Gastroesophageal sphincter (tissue), 4 donors: Measurements from ENCODE around the gene EIF3CL. TPM values are rescaled to one million over a fixed set of nuclear protein-coding genes. Genes with fewer than 3 reads are reported as not detected.
"Not testable (repeated sequence)": the region's sequence is repeated elsewhere in the genome, so short reads cannot be mapped to it uniquely, and the experiment has no call there.

Experiments
- ATAC-seq: fragments of 150-250 bp; one replicate; pipeline ENCODE4 v1.9.1; 2016; ENCODE audit warnings: mild to moderate bottlenecking, moderate library complexity
- H3K27ac ChIP-seq, 4 donors: fragments of 200-600 bp; sonication (generic) in 3 of 4; 1 replicate in 3 of 4; 2 replicates in 1 of 4; pipeline ENCODE4 v1.5.1; 2016 to 2019
- H3K27me3 ChIP-seq: fragments of 200-600 bp; sonication (generic); one replicate; pipeline ENCODE4 v1.5.1; 2019
- H3K36me3 ChIP-seq, 2 donors: fragments of 200-600 bp; sonication (generic); one replicate each; pipeline ENCODE4 v1.5.1; 2019; ENCODE audit warnings: control low read depth in 1 of 2
- H3K4me1 ChIP-seq, 3 donors: fragments of 200-600 bp; sonication (generic); 1 replicate in 2 of 3; 2 replicates in 1 of 3; pipeline ENCODE4 v1.5.1; 2016 to 2019; ENCODE audit warnings: control low read depth in 2 of 3
- H3K4me3 ChIP-seq, 2 donors: fragments of 200-600 bp; sonication (generic); one replicate each; pipeline ENCODE4 v1.5.1; 2019; ENCODE audit warnings: mild to moderate bottlenecking in 1 of 2, moderate library complexity in 1 of 2
- H3K9me3 ChIP-seq, 3 donors: fragments of 200-600 bp; sonication (generic); one replicate each; pipeline ENCODE4 v1.5.1; 2017 to 2019; ENCODE audit warnings: control low read depth in 2 of 3
- WGBS, 2 donors: methylation state at CpG; one replicate each; pipeline ENCODE4 v1.1.5; 2018; ENCODE audit warnings: low coverage in 1 of 2; 5-methylcytosine and 5-hydroxymethylcytosine counted together
- total RNA-seq, 4 donors: library from RNA; depleted of rRNA; stranded (reverse); fragments of >200 nt; gene quantifications; one replicate each; pipeline ENCODE4 v1.1.0, GENCODE V29; 2016

EIF3CL gene
- total RNA-seq, 4 donors from 2014 or later: 96.5 to 180 (median 105) TPM

- not testable (repeated sequence) for H3K4me3 ChIP-seq, H3K9me3 ChIP-seq, ATAC-seq, H3K27me3 ChIP-seq, H3K36me3 ChIP-seq, H3K4me1 ChIP-seq, H3K27ac ChIP-seq
- WGBS, 2 donors: no CpG with 5 or more reads among the region's 10 CpGs
Measured at GRCh38 chr16:28382177-28382867, 21.3 kb downstream of the EIF3CL start.

GRCh38 chr16:28377822-28378221, 25.8 kb downstream of the EIF3CL start:
- not testable (repeated sequence) for H3K36me3 ChIP-seq

GRCh38 chr16:28377108-28377625, 26.5 kb downstream of the EIF3CL start:
- not testable (repeated sequence) for H3K27ac ChIP-seq, H3K4me1 ChIP-seq, H3K36me3 ChIP-seq, H3K9me3 ChIP-seq, H3K27me3 ChIP-seq, ATAC-seq, H3K4me3 ChIP-seq
- no CpG with 5 or more reads among the region's 38 CpGs for WGBS, 2 donors

More at GRCh38 chr16:28377822-28378221, 25.8 kb downstream of the EIF3CL start:
- H3K27ac ChIP-seq, ATAC-seq, H3K9me3 ChIP-seq, H3K4me3 ChIP-seq, H3K4me1 ChIP-seq, H3K27me3 ChIP-seq: not testable (repeated sequence)
- WGBS, 2 donors: no CpG with 5 or more reads among the region's 10 CpGs

GRCh38 chr16:28375115-28375514, 28.5 kb downstream of the EIF3CL start:
- not testable (repeated sequence) for H3K27me3 ChIP-seq, H3K4me1 ChIP-seq, H3K4me3 ChIP-seq, H3K9me3 ChIP-seq, H3K27ac ChIP-seq, H3K36me3 ChIP-seq, ATAC-seq
- no CpG with 5 or more reads among the region's 8 CpGs for WGBS, 2 donors

- WGBS, 2 donors: no CpG with 5 or more reads among the region's 25 CpGs
- H3K9me3 ChIP-seq, H3K27me3 ChIP-seq, H3K4me3 ChIP-seq, H3K27ac ChIP-seq, ATAC-seq, H3K36me3 ChIP-seq, H3K4me1 ChIP-seq: not testable (repeated sequence)
Measured at GRCh38 chr16:28374281-28374680, 29.4 kb downstream of the EIF3CL start.

GRCh38 chr16:28367926-28368325, 35.7 kb downstream of the EIF3CL start:
- H3K4me1 ChIP-seq, ATAC-seq, H3K27ac ChIP-seq, H3K4me3 ChIP-seq, H3K27me3 ChIP-seq, H3K36me3 ChIP-seq, H3K9me3 ChIP-seq: not testable (repeated sequence)
- WGBS, 2 donors: no CpG with 5 or more reads among the region's 32 CpGs

- peak overlapping the region in 1 of 2 donors; percentile 24 for H3K4me3 ChIP-seq
- ATAC-seq: peak; percentile 96
- not testable (repeated sequence) for H3K4me1 ChIP-seq, H3K36me3 ChIP-seq, H3K27me3 ChIP-seq, H3K27ac ChIP-seq, H3K9me3 ChIP-seq
- WGBS, 2 donors: no CpG with 5 or more reads among the region's 75 CpGs
Measured at GRCh38 chr16:28364268-28365173, 39.1 kb downstream of the EIF3CL start.

- not testable (repeated sequence) for H3K4me1 ChIP-seq, H3K9me3 ChIP-seq, H3K27me3 ChIP-seq, ATAC-seq, H3K4me3 ChIP-seq, H3K36me3 ChIP-seq, H3K27ac ChIP-seq
- no CpG with 5 or more reads among the region's 5 CpGs for WGBS, 2 donors
Measured at GRCh38 chr16:28363408-28363807, 40.2 kb downstream of the EIF3CL start, which contains the start of gene NPIPB6. NPIPB6 (minus strand) TSS chr16:28363508; CDS start chr16:28362822, 686 bp downstream.

GRCh38 chr16:28362600-28362999, 41.0 kb downstream of the EIF3CL start:
- no CpG with 5 or more reads among the region's 5 CpGs for WGBS, 2 donors
- H3K27me3 ChIP-seq, H3K27ac ChIP-seq, H3K36me3 ChIP-seq, H3K4me3 ChIP-seq, ATAC-seq, H3K4me1 ChIP-seq, H3K9me3 ChIP-seq: not testable (repeated sequence)

- not testable (repeated sequence) for H3K4me3 ChIP-seq, H3K9me3 ChIP-seq, H3K36me3 ChIP-seq, ATAC-seq, H3K4me1 ChIP-seq, H3K27me3 ChIP-seq, H3K27ac ChIP-seq
- 69 to 82% methylated on average over 3 of the region's 6 CpGs for WGBS, 2 donors
Measured at GRCh38 chr16:28338230-28338629, 65.4 kb downstream of the EIF3CL start.

- H3K27ac ChIP-seq, ATAC-seq, H3K4me1 ChIP-seq, H3K27me3 ChIP-seq, H3K4me3 ChIP-seq, H3K36me3 ChIP-seq, H3K9me3 ChIP-seq: not testable (repeated sequence)
- 58 to 60% methylated on average over 3 of the region's 5 CpGs for WGBS, 2 donors
Measured at GRCh38 chr16:28336940-28337710, 66.5 kb downstream of the EIF3CL start.

GRCh38 chr16:28335678-28336077, 68.0 kb downstream of the EIF3CL start:
- 74 to 83% methylated on average over 2 to 3 of the region's 8 CpGs for WGBS, 2 donors
- not testable (repeated sequence) for H3K4me3 ChIP-seq, H3K4me1 ChIP-seq, H3K36me3 ChIP-seq, ATAC-seq, H3K27me3 ChIP-seq, H3K27ac ChIP-seq, H3K9me3 ChIP-seq

- not testable (repeated sequence) for H3K27me3 ChIP-seq, H3K4me3 ChIP-seq, H3K36me3 ChIP-seq, H3K4me1 ChIP-seq, H3K9me3 ChIP-seq, ATAC-seq, H3K27ac ChIP-seq
- 39% methylated on average over 4 of the region's 6 CpGs; no CpG with 5 or more reads in 1 of the 2 donors for WGBS, 2 donors
Measured at GRCh38 chr16:28332632-28333031, 71.0 kb downstream of the EIF3CL start.
